ENCODE measurements around the gene ANO7.

ANO7 gene

GRCh38 chr2:241208058-241208457 lies 19.6 kb downstream of the ANO7 start:
- TF ChIP-seq, protein P1, sequence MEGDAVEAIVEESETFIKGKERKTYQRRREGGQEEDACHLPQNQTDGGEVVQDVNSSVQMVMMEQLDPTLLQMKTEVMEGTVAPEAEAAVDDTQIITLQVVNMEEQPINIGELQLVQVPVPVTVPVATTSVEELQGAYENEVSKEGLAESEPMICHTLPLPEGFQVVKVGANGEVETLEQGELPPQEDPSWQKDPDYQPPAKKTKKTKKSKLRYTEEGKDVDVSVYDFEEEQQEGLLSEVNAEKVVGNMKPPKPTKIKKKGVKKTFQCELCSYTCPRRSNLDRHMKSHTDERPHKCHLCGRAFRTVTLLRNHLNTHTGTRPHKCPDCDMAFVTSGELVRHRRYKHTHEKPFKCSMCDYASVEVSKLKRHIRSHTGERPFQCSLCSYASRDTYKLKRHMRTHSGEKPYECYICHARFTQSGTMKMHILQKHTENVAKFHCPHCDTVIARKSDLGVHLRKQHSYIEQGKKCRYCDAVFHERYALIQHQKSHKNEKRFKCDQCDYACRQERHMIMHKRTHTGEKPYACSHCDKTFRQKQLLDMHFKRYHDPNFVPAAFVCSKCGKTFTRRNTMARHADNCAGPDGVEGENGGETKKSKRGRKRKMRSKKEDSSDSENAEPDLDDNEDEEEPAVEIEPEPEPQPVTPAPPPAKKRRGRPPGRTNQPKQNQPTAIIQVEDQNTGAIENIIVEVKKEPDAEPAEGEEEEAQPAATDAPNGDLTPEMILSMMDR (IDR thresholded peaks at IDR 0.05): no peak
- Histone ChIP-seq H3K4me3 (no peak overlapping the region), H3K27ac (no peak overlapping the region)
- DNase-seq (ENCODE audit: low spot score): no peak

DNA sequence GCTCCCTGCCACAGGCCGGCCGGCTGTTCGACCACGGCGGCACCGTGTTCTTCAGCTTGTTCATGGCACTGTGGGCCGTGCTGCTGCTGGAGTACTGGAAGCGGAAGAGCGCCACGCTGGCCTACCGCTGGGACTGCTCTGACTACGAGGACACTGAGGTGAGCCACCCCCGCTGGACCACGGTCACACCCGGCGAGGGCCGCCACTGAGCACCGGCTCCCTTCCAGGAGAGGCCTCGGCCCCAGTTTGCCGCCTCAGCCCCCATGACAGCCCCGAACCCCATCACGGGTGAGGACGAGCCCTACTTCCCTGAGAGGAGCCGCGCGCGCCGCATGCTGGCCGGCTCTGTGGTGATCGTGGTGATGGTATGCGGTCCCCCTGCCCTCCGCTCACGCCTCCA lies 20.8 kb downstream of the ANO7 start:
- TF ChIP-seq, protein P1 (IDR thresholded peaks at IDR 0.05): no peak
- no peak overlapping the region for H3K4me3 ChIP-seq
- no peak for DNase-seq (ENCODE audit: low spot score)
- H3K27ac ChIP-seq: no peak overlapping the region

DNA sequence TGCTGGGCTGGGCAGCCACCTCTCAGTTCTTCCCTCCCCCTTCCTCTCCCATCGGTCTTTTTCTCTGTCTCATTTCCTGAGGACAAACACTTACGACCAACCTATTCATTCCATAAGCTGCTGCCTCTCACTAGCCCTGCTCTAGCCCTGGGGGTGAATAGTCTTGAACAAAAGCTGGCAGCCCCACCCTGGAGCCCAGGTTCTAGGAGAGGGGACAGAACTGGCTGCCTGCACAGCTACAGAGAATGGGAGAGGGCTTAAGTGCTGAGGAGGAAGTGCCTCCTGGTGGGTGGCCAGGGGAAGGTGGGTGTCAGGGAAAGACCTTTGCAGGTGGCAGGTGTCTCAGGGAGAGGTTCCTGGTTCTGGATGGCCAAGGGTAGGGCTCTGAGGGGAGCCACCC lies 22.8 kb downstream of the ANO7 start:
- H3K27ac ChIP-seq: no peak overlapping the region
- DNase-seq (ENCODE audit: low spot score): no peak
- H3K4me3 ChIP-seq: no peak overlapping the region
- TF ChIP-seq, protein P1 (IDR thresholded peaks at IDR 0.05): no peak

DNA sequence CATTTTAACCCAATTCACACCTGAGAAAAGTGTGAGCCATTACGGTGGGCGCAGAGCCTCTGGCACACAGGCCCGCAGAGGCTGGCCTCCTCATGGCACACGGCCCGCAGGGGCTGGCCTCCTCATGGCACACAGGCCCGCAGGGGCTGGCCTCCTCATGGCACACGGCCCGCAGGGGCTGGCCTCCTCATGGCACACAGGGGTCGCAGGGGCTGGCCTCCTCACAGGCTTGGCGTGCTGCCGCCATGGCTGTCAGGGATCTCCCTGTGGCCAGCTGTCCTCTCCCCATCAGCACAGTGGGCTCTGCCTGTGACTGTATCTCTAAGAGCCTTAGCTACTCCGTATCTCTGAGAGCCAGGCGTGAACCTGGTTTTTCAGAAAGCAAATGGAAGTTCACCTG lies 24.6 kb downstream of the ANO7 start:
- no peak overlapping the region for H3K27ac ChIP-seq

DNA sequence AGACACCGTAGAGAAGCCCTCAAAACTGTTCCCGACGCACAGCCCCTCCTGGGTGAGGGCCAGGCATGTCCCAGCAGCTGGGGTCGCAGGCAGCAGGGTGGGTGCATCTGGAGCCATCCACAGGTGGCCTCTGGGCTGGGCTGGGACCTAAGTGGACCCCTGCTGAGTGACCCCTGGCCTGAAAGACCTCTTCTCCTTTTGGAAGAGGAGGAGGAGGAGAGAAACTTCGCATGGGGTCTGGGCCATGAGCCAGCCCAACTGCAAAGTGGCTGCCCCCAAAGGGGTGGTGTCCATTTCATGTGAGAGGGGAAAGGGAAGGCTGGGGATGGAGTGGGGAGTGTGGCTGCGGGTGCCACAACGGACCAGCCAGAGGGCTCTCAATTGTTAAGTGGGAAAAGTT lies 25.1 kb downstream of the ANO7 start:
- DNase-seq (ENCODE audit: low spot score): no peak
- TF ChIP-seq, protein P1 (IDR thresholded peaks at IDR 0.05): no peak
- Histone ChIP-seq H3K27ac (no peak overlapping the region), H3K4me3 (no peak overlapping the region)

More for the DNA sequence above, 24.6 kb downstream of the ANO7 start:
- no peak for DNase-seq (ENCODE audit: low spot score)
- H3K4me3 ChIP-seq: no peak overlapping the region
- TF ChIP-seq, protein P1 (IDR thresholded peaks at IDR 0.05): no peak

DNA sequence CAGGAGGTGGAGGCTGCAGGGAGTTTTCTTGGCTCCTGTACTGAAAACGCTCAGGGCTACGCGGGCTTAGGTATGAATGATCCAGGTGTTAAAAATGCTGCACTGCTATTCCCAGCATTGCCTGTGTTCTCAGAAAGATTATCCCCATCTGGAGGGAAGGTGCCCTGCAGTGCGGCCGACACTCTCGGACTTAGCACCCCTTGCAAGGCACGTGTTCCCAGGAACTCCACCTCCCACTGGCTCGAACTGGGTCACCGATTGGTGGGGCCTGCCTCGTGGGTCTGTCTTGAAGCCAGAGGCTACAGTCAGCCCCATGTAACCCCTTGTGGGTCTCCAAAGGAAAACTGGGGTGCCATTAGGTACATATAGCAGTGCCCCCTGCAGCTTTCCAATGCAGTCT lies 25.7 kb downstream of the ANO7 start:
- Histone ChIP-seq H3K4me3 (no peak overlapping the region), H3K27ac (no peak overlapping the region)
- no peak for DNase-seq (ENCODE audit: low spot score)
- TF ChIP-seq, protein P1 (IDR thresholded peaks at IDR 0.05): no peak

GRCh38 chr2:241214766-241215165 lies 26.3 kb downstream of the ANO7 start:
- H3K4me3 ChIP-seq: no peak overlapping the region
- no peak overlapping the region for H3K27ac ChIP-seq
- TF ChIP-seq, protein P1 (IDR thresholded peaks at IDR 0.05): no peak
- DNase-seq (ENCODE audit: low spot score): no peak

All from coronary artery (tissue), 2 donors.